Right renal cortex interstitium (tissue), 3 donors: Measurements from ENCODE around the gene WDTC1. TPM values are rescaled to one million over a fixed set of nuclear protein-coding genes. Genes with fewer than 3 reads are reported as not detected.

Source experiments
- DNase-seq, 3 donors: peaks; one replicate each; pipeline ENCODE4 v3.0.0-alpha.2; 2013; ENCODE audit warnings: low read depth in 3 of 3, low spot score in 2 of 3
- polyA plus RNA-seq, 3 donors: library from polyadenylated mRNA; unstranded; fragments of 120-200 nt; gene quantifications; one replicate each; pipeline ENCODE4 v1.2.1, GENCODE V29; 2013; ENCODE audit not compliant: insufficient read length in 3 of 3

Gene WDTC1
- polyA plus RNA-seq, 3 donors, result 38.8 to 43.2 (median 40.3) TPM

DNA sequence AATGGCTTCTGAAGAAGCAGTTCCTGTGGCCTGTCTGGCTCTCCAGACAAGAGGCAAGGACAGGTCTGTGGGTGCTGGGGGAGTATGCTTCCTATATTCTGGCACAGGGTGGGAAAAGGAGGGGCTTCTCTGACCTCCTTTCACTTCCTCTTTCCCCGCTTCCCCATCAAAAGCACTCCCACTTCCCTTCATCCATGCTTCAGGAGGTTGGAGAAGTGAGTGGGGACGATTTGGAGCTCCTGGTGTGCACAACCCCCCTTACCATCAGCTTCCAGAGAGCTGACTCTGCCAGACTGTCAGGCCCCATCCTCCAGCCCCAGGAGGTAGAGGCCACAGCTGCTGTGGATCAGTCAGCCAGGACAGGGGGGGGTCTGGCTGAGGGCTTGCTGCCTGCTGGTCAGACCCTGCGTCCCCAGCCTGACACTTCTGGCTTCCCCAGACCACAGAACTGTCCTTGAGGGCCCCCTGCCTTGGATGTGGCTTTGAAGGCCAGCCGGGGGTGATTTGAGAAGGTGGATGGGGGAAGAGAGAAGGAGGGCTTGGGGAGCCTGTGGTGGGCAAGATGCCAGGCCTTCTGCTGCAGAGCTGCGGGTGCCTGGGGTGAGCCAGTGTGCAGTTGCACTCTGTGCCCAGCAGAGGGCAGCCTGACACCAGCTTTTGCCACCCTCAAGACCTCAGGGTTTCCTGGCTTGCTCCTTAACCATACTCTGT is 66.1 kb downstream of the WDTC1 start:
- peak; percentile 82 to 83 (median 82) for DNase-seq

GRCh38 chr1:27301052-27301422 is 66.6 kb downstream of the WDTC1 start:
- no peak for DNase-seq

DNA sequence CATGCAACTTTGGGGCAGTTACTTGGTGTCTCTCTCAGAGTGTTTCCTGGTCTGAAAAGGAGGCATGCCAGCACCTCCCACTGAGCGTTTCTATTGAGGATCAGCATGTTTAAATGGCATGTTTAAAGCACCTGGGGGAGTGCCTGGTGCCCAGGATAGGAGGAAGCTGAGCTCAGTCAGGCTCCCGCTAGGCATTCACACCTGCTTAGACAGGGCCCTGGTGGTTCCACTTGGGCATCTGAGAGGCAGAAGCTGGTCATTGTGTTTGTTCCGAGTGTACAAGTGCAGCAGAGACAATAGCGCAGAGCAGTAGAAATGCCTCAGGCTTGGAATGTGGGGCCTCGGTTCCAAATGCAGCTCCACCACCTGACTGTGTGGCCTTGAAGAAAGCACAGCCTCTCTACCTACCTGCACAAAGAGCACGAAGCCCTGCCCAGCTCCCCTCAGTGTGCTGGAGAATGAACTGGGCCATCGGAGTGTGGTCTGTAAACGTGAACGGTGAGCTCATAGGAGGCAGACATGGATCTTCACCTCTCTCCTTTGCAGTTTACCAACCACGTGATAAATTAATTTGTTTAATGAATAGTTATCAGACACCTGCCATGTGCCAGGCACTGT is 67.3 kb downstream of the WDTC1 start:
- no peak for DNase-seq

GRCh38 chr1:27302612-27303011 is 68.2 kb downstream of the WDTC1 start:
- no peak for DNase-seq

DNA sequence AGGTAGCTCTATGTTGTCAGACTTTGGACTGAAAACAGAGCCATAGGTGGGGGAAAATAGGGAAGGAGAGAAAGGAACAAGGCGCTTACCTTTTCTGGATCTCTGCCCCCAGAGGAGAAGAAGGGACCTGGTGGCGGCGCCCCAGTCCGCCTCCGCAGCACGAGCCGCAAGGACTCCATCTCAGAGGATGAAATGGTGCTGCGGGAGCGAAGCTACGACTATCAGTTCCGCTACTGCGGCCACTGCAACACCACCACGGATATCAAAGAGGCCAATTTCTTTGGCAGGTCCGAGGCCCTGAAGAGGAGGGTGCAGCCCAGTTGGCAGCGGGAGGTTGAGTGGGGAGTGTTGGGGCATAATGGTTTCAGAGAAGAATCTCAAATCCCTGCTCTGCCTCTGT is 69.1 kb downstream of the WDTC1 start:
- DNase-seq, result no peak

GRCh38 chr1:27306071-27306470 is 71.6 kb downstream of the WDTC1 start:
- no peak for DNase-seq

DNA sequence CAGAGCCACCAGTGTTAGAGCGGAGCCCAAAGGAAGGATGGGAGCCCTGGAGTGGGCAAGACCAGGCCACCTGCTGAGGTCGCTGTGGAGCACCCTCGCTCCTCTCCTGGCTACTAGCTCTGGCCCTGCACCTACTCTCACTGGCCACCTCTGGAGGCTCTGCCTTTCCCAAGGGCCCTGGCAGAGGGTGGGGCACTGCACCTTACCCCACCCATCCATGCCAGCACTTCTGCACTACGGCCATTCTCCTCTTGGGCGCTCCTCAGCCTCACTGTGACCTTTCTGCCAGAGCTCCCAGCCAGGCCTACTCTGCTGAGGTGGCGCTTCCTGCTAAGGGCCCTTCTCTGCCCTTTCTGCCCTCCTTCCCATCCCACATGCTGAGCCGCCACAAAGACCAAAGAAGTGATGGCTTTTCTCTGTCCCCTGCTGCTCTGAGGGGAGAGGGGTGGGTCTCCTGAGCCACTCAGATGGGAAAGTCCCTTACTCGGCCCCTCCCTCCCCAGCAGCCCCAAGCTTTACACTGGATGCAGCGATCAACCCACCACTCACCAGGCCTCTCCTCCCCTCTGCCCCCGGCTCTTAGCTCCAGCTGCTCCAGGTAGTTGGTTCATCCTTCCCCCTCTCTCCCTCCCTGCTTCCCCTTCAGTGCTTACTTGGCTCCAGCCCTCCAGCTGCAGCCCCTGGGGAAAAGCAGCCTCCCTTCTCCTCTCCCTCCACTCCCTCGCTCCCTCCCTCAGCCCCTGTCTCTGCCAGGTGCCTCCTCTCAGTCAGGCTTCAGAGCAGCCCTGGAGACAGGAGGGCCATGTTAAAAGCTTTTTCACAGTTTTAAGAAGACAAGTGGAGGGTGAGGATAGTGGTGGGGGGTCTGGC is 72.7 kb downstream of the WDTC1 start:
- no peak for DNase-seq

DNA sequence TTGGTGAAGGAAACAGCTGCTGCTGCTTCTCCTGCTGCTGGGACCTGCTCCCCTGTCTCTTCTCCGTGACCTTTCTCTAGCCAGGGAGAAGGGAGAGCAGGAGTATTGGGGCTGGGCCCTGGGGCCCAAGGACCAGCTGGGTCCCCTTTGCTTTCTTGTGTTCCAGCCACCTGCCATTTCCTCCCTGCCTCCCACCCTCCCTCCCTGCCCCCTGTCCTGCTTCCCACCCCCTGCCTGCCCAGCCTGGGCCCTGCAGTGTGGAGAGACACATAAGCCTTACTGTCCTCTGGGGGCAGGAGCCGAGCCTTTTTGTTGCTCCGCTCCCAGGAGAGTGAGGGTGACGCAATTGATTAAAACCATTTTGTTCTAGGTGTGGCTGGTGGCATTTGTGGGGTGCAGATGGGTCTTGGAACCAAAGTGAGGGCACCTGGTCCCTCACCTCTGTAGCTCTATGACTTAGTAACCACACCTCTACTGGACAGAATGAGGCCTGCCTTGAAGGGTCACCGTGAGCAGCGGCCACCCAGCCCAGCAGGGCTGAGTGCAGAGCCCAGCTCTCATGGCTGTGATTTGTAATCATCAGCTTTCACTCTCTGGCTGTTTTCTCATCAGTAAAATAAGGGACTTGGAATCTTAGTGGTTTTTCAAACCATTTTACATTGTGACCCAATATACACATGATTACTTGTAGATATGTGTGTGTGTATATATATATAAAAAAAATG is 73.6 kb downstream of the WDTC1 start:
- DNase-seq, result no peak

DNA sequence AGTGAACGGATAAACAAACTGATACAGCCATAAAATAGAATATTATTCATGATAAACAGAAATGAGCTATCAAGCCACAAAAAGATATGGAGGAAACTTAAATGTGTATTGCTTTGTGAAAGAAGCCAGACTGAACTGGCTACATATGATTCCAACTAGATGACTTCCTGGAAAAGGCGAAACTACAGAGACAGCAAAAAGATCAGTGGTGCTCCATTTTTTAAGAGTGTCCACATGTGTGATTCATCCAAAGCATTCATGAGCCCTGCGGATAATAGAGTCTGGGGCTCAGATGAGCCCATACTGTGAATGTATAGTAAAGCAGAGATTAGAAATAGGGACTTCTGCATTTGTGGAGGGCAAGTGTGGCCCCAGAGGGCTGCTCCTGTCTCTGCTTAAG is 79.7 kb downstream of the WDTC1 start:
- no peak for DNase-seq

GRCh38 chr1:27314737-27315136 is 80.3 kb downstream of the WDTC1 start:
- DNase-seq, result no peak

DNA sequence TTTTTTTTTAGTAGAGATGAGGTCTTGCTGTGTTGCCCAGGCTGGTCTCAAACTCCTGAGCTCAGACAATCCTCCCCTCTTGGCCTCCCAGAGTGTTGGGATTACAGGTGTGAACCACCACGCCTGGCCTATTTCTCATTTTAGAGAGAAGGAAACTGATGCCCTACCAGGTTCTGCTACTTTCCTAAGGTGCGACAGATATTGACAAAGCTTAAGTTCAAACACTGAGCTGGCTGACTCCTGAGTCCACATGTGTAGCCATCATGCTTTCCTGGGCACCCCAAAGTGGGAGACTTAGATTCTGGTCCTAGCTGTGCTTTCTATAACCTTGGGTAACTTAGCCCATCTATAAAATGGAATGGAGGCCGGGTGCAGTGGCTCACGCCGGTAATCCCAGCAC is 82.4 kb downstream of the WDTC1 start:
- no peak for DNase-seq

GRCh38 chr1:27318136-27318535 is 83.7 kb downstream of the WDTC1 start:
- DNase-seq, result no peak

- no peak for DNase-seq
Measured at GRCh38 chr1:27318596-27318995, 84.2 kb downstream of the WDTC1 start.

DNA sequence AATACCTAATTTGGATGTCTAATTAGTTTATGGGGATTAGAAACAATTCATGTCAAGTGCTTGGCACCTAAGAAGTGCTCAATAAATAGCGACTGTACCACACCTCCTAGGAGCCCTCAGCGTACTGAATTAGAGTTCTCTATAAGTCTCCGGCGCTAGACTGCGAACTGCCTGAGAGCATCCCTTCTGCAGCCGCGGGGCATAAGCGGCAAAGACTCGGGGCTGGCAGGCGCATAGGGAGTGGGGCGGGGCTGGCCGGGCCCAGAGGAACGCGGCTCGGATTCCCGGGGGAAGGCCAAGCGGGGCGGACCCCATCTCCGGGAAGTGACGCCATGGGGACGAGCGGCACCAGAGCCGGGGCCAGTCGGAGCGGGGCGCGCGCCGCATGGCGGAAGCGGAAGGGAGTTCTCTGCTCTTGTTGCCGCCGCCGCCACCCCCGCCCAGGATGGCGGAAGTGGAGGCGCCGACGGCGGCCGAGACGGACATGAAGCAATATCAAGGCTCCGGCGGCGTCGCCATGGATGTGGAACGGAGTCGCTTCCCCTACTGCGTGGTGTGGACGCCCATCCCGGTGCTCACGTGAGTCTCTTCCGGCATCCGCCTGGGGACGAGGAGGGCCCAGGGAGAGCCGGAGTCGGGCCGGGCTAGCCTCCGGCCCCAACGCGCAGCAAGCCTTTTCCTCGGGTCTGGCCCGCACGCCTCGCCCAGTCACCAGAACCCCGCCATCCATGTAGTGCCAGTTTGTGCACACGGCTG is 87.6 kb downstream of the WDTC1 start, which contains the start of gene TMEM222:
TSS of gene TMEM222 (plus strand) at position 351 of the 756 bp plus-strand sequence. CDS start at position 386, 35 bp downstream.
- DNase-seq, result peak; percentile 75 to 94 (median 88)

DNA sequence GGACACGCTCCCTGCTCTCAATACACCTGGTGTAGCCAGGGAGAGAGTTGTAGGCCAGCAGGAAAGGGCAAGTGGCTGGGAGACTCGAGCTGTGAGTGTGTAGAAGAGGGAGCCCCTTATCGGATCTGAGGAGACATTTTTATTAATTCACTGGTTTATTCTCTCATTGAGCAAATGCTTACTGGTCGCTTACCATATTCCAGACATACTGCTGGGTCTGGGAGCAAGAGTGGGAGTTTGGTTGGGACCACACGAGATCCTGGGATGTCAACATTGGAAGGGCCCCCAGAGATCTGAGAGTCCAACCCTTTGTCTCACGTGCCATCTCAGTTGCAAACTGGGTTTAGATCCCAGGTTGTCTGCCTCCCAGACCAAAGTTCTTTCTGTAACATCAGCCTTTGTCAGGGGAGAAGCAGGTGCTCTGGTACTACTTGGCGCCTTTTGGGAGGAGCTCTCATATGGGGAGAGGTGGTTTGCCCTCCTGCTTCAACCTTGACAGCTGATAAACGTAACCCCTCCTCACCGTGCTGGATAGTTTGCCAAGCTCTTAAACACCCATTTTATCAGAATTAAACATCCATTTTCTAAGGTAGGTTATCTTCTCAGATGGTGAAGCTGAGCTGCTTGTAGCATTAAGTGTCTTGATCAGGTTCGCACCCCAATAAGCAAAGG is 88.3 kb downstream of the WDTC1 start:
- no peak for DNase-seq

- DNase-seq, result no peak
Measured at GRCh38 chr1:27325286-27325685, 90.9 kb downstream of the WDTC1 start.

GRCh38 chr1:27327964-27328363 is 93.5 kb downstream of the WDTC1 start:
- DNase-seq, result no peak

GRCh38 chr1:27330786-27331185 is 96.4 kb downstream of the WDTC1 start:
- DNase-seq, result no peak

DNA sequence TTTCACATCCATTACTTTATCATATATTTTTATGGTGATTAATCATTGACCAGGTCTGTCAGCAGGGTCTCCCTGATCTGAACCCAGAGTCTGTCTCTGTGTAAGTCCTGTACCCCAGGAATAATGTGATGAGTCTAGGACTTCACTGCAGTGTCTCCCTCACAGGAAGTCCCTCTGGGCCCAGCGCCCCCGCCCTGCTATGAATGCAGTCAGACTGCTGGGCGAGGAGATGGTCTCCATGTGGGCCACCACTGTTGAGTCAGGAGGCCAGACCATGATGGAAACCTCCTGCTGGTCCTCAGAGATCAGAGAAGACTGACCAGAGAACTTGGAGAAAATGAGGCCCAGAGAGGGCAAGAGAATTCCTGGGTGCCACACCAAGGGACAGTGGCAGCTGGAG is 97.0 kb downstream of the WDTC1 start:
- DNase-seq, result no peak

DNA sequence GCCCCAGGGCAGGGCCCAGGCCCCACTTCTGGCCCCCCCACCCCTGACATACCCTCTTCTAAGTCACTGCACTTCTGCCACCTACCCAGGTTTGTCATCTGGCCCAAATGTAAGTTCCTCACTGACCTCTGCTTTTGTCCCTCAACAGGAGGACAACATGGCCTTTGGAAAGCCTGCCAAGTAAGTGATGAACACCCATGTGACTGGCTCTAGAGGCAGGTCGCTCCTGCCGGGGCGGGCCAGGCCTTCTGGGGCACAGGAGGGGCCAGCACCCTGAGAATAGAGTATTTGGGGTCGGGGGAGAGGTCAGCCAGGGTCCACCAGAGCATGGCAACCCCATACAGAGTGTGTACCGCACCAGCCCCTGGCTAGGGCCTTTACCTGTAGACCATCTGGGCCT is 97.5 kb downstream of the WDTC1 start:
- DNase-seq, result no peak
